SK-N-SH treated with all-trans-retinoic acid at 6 μM for 48 hours (cell line): Measurements from ENCODE around the gene DSCAM.

Experiments
- ATAC-seq: fragments of 200-7000 bp; cut with Tn5 transposase; 3 replicates; pipeline ENCODE4 v1.9.1; 2020; ENCODE audit warnings: mild to moderate bottlenecking, moderate library complexity
- ARNTL ChIP-seq: fragments of 450-650 bp; formaldehyde crosslinking; IDR thresholded peaks from 2 replicates; pipeline ENCODE4 v1.5.0; 2020; ENCODE audit warnings: low read depth, mild to moderate bottlenecking, moderate library complexity, borderline replicate concordance
- CSDC2 ChIP-seq: fragments of 250-450 bp; sonication (Bioruptor Pico); IDR thresholded peaks from 2 replicates; pipeline ENCODE4 v1.5.0; 2020; ENCODE audit warnings: mild to moderate bottlenecking, moderate library complexity
- ISL1 ChIP-seq: fragments of 250-450 bp; sonication (Bioruptor Pico); IDR thresholded peaks from 2 replicates; pipeline ENCODE4 v2.1.2; 2022; ENCODE audit warnings: mild to moderate bottlenecking, moderate library complexity
- OSR1 ChIP-seq: fragments of 250-450 bp; sonication (Bioruptor Pico); IDR thresholded peaks from 2 replicates; pipeline ENCODE4 v1.8.0; 2022; ENCODE audit warnings: moderate library complexity, mild to moderate bottlenecking, inconsistent platforms
- PPARA ChIP-seq: fragments of 250-450 bp; sonication (Bioruptor Pico); IDR thresholded peaks from 2 replicates; pipeline ENCODE4 v1.5.0; 2020; ENCODE audit warnings: mild to moderate bottlenecking, borderline replicate concordance
- RARB ChIP-seq: fragments of 250-450 bp; sonication (Bioruptor Pico); IDR thresholded peaks from 2 replicates; pipeline ENCODE4 v1.8.0; 2021; ENCODE audit warnings: mild to moderate bottlenecking, moderate library complexity
- ZC3H10 ChIP-seq: fragments of 250-450 bp; sonication (Bioruptor Pico); IDR thresholded peaks from 2 replicates; pipeline ENCODE4 v1.5.1; 2021; ENCODE audit warnings: mild to moderate bottlenecking, moderate library complexity
- ZFP3 ChIP-seq: fragments of 250-450 bp; sonication (Bioruptor Pico); IDR thresholded peaks from 2 replicates; pipeline ENCODE4 v1.5.0; 2020; ENCODE audit warnings: mild to moderate bottlenecking, moderate library complexity
- ZFP30 ChIP-seq: fragments of 450-650 bp; formaldehyde crosslinking; IDR thresholded peaks from 2 replicates; pipeline ENCODE4 v1.5.0; 2022; ENCODE audit warnings: mild to moderate bottlenecking, moderate library complexity
- ZNF70 ChIP-seq: fragments of 450-650 bp; formaldehyde crosslinking; IDR thresholded peaks from 2 replicates; pipeline ENCODE4 v1.5.0; 2020; ENCODE audit warnings: mild to moderate bottlenecking, moderate library complexity
- TF ChIP-seq, protein P1 (sequence below): fragments of 250-450 bp; sonication (Bioruptor Pico); IDR thresholded peaks from 2 replicates; pipeline ENCODE4 v1.8.0; 2021; ENCODE audit warnings: low read depth, mild to moderate bottlenecking, moderate library complexity, borderline replicate concordance
- TF ChIP-seq, protein P2 (sequence below): fragments of 250-450 bp; sonication (Bioruptor Pico); IDR thresholded peaks from 2 replicates; pipeline ENCODE4 v1.8.0; 2020; ENCODE audit warnings: mild to moderate bottlenecking, moderate library complexity, borderline replicate concordance
- TF ChIP-seq, protein P3 (sequence below): fragments of 250-450 bp; sonication (Bioruptor Pico); IDR thresholded peaks from 2 replicates; pipeline ENCODE4 v1.5.0; 2020; ENCODE audit warnings: mild to moderate bottlenecking, moderate library complexity
- TF ChIP-seq, protein P4 (sequence below): fragments of 250-450 bp; sonication (Bioruptor Pico); IDR thresholded peaks from 2 replicates; pipeline ENCODE4 v1.5.1; 2020; ENCODE audit warnings: low read depth, mild to moderate bottlenecking, moderate library complexity

Gene DSCAM

DNA sequence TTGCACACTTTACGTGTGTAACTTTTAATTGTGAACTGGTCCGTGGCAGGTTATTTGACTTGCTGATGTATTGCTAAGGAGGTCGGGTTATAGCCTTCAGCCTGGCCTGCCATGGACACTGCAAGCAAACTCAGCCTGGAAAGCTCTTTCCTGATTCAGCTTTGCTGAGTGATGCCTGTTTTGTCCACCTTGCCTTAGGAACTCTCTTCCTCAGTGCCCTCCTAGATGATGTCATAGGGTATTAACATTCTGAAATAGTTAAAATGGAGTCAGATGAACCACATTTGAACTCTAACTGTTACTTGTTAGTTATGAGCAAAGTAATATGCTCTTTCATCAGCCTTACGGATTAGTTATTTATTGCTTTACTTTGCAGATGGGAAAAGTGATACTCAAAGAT lies 533.7 kb downstream of the DSCAM start:
- TF ChIP-seq, protein P1, sequence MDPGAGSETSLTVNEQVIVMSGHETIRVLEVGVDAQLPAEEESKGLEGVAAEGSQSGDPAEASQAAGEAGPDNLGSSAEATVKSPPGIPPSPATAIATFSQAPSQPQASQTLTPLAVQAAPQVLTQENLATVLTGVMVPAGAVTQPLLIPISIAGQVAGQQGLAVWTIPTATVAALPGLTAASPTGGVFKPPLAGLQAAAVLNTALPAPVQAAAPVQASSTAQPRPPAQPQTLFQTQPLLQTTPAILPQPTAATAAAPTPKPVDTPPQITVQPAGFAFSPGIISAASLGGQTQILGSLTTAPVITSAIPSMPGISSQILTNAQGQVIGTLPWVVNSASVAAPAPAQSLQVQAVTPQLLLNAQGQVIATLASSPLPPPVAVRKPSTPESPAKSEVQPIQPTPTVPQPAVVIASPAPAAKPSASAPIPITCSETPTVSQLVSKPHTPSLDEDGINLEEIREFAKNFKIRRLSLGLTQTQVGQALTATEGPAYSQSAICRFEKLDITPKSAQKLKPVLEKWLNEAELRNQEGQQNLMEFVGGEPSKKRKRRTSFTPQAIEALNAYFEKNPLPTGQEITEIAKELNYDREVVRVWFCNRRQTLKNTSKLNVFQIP (CRISPR knock-in tag), result no peak
- no peak for TF ChIP-seq CSDC2
- TF ChIP-seq, protein P2, sequence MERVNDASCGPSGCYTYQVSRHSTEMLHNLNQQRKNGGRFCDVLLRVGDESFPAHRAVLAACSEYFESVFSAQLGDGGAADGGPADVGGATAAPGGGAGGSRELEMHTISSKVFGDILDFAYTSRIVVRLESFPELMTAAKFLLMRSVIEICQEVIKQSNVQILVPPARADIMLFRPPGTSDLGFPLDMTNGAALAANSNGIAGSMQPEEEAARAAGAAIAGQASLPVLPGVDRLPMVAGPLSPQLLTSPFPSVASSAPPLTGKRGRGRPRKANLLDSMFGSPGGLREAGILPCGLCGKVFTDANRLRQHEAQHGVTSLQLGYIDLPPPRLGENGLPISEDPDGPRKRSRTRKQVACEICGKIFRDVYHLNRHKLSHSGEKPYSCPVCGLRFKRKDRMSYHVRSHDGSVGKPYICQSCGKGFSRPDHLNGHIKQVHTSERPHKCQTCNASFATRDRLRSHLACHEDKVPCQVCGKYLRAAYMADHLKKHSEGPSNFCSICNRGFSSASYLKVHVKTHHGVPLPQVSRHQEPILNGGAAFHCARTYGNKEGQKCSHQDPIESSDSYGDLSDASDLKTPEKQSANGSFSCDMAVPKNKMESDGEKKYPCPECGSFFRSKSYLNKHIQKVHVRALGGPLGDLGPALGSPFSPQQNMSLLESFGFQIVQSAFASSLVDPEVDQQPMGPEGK (CRISPR knock-in tag), result no peak
- TF ChIP-seq RARB (CRISPR knock-in tag), result no peak
- TF ChIP-seq, protein P3, sequence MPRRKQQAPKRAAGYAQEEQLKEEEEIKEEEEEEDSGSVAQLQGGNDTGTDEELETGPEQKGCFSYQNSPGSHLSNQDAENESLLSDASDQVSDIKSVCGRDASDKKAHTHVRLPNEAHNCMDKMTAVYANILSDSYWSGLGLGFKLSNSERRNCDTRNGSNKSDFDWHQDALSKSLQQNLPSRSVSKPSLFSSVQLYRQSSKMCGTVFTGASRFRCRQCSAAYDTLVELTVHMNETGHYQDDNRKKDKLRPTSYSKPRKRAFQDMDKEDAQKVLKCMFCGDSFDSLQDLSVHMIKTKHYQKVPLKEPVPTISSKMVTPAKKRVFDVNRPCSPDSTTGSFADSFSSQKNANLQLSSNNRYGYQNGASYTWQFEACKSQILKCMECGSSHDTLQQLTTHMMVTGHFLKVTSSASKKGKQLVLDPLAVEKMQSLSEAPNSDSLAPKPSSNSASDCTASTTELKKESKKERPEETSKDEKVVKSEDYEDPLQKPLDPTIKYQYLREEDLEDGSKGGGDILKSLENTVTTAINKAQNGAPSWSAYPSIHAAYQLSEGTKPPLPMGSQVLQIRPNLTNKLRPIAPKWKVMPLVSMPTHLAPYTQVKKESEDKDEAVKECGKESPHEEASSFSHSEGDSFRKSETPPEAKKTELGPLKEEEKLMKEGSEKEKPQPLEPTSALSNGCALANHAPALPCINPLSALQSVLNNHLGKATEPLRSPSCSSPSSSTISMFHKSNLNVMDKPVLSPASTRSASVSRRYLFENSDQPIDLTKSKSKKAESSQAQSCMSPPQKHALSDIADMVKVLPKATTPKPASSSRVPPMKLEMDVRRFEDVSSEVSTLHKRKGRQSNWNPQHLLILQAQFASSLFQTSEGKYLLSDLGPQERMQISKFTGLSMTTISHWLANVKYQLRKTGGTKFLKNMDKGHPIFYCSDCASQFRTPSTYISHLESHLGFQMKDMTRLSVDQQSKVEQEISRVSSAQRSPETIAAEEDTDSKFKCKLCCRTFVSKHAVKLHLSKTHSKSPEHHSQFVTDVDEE (CRISPR knock-in tag), result no peak
- no peak for TF ChIP-seq PPARA (CRISPR knock-in tag)
- TF ChIP-seq, protein P4, sequence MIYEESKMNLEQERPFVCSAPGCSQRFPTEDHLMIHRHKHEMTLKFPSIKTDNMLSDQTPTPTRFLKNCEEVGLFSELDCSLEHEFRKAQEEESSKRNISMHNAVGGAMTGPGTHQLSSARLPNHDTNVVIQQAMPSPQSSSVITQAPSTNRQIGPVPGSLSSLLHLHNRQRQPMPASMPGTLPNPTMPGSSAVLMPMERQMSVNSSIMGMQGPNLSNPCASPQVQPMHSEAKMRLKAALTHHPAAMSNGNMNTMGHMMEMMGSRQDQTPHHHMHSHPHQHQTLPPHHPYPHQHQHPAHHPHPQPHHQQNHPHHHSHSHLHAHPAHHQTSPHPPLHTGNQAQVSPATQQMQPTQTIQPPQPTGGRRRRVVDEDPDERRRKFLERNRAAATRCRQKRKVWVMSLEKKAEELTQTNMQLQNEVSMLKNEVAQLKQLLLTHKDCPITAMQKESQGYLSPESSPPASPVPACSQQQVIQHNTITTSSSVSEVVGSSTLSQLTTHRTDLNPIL (CRISPR knock-in tag), result no peak
- no peak for TF ChIP-seq ARNTL (CRISPR knock-in tag)
- no peak for ATAC-seq

DNA sequence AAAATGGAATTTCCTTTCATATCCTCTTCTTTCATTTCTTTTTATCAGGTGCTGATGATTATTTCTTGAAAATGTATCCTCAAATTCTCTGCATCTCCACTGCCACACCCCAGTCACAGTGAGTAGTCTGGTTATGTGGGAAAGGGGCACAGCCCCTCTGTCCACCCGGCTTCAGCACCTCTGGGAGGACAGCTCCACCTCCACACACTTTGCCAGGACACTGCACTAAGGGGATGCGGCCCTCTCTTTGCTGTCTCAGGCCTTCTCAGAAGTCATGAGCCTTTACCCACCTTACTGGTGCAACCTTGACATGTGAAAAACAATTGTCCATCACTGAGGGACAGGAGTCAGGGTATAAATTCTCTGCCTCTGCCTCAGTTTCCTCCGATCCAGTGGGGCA lies 546.7 kb downstream of the DSCAM start:
- no peak for ATAC-seq
- TF ChIP-seq ZC3H10 (CRISPR knock-in tag) (no peak), ZFP3 (CRISPR knock-in tag) (no peak), ZFP30 (no peak), OSR1 (CRISPR knock-in tag) (no peak)
- TF ChIP-seq, protein P1 (CRISPR knock-in tag), result no peak

DNA sequence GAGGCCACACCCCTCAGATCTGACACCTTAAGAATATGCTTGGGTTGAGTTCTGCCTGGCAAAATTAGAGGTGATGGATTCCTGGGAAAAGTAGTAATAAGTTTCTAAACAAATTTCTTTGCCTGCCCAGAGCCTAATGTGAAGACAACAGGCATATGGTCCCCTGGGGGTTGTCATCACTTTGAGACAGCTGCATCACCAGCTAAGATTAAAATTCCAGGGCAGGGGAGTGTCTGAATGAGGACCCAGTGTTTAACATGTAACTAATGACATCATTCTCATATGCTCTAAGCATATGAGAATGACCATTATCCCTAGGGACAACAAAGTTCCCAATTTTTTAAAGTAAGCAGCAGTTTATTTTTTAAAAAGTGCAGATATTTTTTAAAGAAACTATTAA lies 547.5 kb downstream of the DSCAM start:
- ATAC-seq, result no peak
- TF ChIP-seq, protein P2 (CRISPR knock-in tag), result no peak
- TF ChIP-seq, protein P4 (CRISPR knock-in tag), result no peak
- TF ChIP-seq ISL1 (CRISPR knock-in tag) (no peak), ZNF70 (CRISPR knock-in tag) (no peak)
- TF ChIP-seq, protein P3 (CRISPR knock-in tag), result no peak
